22Rv1 (cell line): Measurements from ENCODE around the gene CCNA1.

Source experiments
- H3K27ac ChIP-seq: fragments of 450-650 bp; 2 replicates; pipeline ENCODE4 v1.5.1; 2017
- ZFX ChIP-seq: fragments of 450-650 bp; IDR thresholded peaks from 2 replicates; pipeline ENCODE4 v1.6.1; 2017; ENCODE audit warnings: antibody characterized with exemption, borderline replicate concordance
- TF ChIP-seq, protein P1 (sequence below): fragments of 450-650 bp; IDR thresholded peaks from 2 replicates; pipeline ENCODE4 v1.5.1; 2017; ENCODE audit warnings: mild to moderate bottlenecking

The CCNA1 gene

DNA sequence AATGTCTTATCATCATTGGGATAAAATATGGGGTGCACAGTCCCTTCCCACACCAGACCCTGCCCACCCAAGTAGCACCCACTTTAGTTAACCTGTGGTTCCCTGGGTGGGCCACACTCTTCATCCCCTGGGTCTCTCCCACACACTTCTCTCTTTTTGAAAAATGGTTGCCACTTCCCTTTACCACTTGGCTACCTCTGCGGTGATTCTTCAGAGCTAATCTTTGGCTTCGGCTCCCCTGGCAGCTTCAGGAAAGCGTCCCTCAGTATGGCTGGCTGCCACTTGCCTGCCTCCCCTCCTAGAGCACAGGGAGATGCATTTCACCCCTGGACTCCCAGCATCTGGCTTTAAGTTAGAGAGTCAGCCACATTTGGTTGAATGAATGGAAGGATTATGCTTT is 18.2 kb downstream of the CCNA1 start:
- TF ChIP-seq ZFX, result no peak
- TF ChIP-seq, protein P1, sequence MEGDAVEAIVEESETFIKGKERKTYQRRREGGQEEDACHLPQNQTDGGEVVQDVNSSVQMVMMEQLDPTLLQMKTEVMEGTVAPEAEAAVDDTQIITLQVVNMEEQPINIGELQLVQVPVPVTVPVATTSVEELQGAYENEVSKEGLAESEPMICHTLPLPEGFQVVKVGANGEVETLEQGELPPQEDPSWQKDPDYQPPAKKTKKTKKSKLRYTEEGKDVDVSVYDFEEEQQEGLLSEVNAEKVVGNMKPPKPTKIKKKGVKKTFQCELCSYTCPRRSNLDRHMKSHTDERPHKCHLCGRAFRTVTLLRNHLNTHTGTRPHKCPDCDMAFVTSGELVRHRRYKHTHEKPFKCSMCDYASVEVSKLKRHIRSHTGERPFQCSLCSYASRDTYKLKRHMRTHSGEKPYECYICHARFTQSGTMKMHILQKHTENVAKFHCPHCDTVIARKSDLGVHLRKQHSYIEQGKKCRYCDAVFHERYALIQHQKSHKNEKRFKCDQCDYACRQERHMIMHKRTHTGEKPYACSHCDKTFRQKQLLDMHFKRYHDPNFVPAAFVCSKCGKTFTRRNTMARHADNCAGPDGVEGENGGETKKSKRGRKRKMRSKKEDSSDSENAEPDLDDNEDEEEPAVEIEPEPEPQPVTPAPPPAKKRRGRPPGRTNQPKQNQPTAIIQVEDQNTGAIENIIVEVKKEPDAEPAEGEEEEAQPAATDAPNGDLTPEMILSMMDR, result no peak

DNA sequence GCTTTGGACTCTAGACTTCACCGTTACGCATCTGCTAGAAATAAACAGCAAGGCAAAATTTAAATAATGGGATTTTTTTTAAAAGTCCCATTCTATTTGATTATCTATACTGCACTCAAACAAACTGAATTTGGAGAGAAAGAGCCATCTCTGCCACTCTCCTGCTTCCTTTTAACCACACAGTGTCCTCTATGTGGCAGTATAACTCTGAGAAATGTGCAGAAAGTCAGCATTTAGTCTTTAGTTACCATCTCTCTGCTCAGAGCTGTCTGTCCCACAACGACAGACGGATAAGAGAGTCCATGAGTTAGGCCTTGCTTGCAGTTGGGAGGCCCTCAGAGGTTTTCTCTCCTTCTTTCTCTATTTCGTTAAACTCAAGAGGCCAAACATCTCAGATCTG is 21.2 kb downstream of the CCNA1 start:
- H3K27ac ChIP-seq, result no peak overlapping the region
- TF ChIP-seq, protein P1, result 0 out of 2 replicates have a peak, but pooled peaks have one; percentile 12
- no peak for TF ChIP-seq ZFX

More for the DNA sequence above, 18.2 kb downstream of the CCNA1 start:
- no peak overlapping the region for H3K27ac ChIP-seq

DNA sequence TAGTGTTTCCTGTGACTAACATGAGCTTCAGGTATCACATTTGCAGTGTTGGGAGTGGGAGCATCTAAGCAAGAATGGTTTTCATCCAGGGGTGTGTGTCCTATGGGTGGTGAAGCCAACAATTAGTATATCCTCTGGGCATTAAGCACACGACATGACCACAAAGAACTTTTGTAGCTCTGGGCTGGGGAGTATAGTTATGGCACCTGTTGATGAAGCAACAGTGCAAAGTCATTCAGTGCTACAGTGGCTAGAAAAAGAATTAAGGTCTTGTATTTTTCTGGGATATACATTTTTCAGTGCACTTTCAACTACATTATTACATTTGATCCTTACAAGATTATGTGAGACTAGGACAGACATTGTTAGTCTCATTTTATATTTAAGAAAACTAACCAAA is 21.8 kb downstream of the CCNA1 start:
- no peak for TF ChIP-seq ZFX
- TF ChIP-seq, protein P1, result no peak

DNA sequence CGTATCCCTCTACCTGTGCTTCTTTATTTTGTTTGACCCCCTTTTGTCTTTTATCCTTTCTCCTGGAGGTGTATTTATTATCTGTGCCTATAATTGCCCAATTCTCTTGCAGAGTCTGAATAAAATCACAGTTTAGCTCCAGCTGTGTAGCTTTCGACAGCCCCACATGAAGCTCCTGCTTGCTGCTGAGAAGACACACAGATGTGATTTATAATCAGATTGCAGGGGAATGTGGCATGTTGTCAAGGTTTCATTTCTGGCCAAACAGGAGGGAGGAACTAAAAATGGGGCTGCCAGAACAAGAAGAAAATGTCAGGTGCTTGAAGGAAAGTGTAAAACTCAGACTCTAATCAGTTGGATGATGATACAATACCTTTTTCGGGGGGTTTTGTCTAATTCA is 22.7 kb downstream of the CCNA1 start:
- H3K27ac ChIP-seq, result no peak overlapping the region
- TF ChIP-seq ZFX, result no peak
- TF ChIP-seq, protein P1, result no peak

More for the DNA sequence above, 21.8 kb downstream of the CCNA1 start:
- H3K27ac ChIP-seq, result no peak overlapping the region

DNA sequence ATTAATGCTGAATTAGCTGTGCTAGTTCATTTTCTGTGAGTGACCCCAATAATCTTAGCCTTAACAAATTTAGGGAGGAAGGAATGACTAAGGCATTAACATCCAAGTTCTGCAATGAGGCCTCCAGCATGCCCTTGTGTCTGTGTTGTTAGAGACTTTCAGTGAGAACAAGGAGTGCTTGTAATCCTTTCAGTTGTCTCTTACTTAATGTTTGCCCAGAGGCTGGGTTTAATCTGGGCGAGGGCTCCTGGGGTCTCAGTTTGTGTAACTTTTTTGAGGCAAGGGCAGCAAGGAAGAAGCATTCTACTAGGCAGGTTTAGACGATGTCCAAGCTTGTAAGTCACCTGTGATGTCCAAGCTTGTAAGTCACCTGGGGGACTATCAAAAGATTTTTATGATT is 24.3 kb downstream of the CCNA1 start:
- H3K27ac ChIP-seq, result no peak overlapping the region
- TF ChIP-seq, protein P1, result no peak
- TF ChIP-seq ZFX, result no peak

DNA sequence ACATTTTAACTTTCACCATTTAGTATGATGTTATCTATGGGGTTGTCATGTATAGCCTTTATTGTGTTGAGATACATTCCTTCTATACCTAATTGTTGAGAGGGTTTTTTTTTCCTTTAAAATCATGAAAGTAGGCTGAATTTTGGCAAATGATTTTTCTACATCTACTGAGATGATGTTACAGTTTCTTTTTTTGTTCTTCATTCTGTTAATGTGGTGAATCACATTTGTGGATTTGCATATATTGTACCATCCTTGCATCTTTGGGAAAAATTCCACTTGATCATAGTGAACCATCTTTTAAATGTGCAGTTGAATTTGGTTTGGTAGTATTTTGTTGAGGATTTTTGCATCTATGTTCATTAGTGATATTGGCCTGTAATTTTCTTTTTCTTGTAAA is 29.2 kb downstream of the CCNA1 start:
- no peak for TF ChIP-seq ZFX
- TF ChIP-seq, protein P1, result no peak
- no peak overlapping the region for H3K27ac ChIP-seq

DNA sequence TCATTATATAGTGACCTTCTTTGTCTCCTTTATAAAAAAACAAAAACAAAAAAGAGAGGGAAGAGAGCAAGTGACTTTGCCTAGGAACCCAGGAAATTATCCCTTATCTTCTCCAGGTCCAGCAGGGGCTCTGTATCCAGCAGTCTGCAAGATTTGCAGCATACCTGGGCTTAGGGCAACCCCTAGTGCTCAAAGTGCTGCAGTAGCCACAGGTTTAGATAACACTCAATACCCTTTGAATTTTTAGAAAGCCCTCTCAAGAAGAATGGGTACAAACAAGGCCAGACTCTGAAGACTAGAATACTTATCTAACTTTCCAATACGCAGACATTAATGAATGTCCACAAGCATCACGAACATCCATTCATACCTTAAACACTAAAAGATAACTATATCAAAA is 43.2 kb downstream of the CCNA1 start:
- no peak for TF ChIP-seq ZFX
- TF ChIP-seq, protein P1, result no peak
- H3K27ac ChIP-seq, result no peak overlapping the region
